ENCODE results near the gene PARD6B. TPM values are rescaled to one million over a fixed set of nuclear protein-coding genes. Genes with fewer than 3 reads are reported as not detected.
"Not testable (repeated sequence)": the region's sequence is repeated elsewhere in the genome, so short reads cannot be mapped to it uniquely, and the experiment has no call there.

Gene PARD6B
- total RNA-seq, 3 donors from 2014 or later: 16.8 to 35.1 (median 29.2) TPM

GRCh38 chr20:50692552-50692933, 38.8 kb upstream of the PARD6B start:
- intact Hi-C loops (cut with DNase I, micrococcal nuclease): no loop called here
- ATAC-seq: no peak

GRCh38 chr20:50693001-50693400, 38.4 kb upstream of the PARD6B start:
- DNase-seq (no peak), ATAC-seq (no peak)
- Histone ChIP-seq H3K9me3 (no peaks in the 10 kb centered on the region), H3K4me1 (ENCODE audit: low read depth) (no peaks in the 10 kb centered on the region), H3K36me3 (ENCODE audit: low read depth) (no peaks in the 10 kb centered on the region), H3K4me3 (no peak overlapping the region)
- TF ChIP-seq, protein P1, sequence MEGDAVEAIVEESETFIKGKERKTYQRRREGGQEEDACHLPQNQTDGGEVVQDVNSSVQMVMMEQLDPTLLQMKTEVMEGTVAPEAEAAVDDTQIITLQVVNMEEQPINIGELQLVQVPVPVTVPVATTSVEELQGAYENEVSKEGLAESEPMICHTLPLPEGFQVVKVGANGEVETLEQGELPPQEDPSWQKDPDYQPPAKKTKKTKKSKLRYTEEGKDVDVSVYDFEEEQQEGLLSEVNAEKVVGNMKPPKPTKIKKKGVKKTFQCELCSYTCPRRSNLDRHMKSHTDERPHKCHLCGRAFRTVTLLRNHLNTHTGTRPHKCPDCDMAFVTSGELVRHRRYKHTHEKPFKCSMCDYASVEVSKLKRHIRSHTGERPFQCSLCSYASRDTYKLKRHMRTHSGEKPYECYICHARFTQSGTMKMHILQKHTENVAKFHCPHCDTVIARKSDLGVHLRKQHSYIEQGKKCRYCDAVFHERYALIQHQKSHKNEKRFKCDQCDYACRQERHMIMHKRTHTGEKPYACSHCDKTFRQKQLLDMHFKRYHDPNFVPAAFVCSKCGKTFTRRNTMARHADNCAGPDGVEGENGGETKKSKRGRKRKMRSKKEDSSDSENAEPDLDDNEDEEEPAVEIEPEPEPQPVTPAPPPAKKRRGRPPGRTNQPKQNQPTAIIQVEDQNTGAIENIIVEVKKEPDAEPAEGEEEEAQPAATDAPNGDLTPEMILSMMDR (IDR thresholded peaks at IDR 0.05): no peak
- intact Hi-C loops (cut with DNase I, micrococcal nuclease): no loop called here

More at GRCh38 chr20:50692552-50692933, 38.8 kb upstream of the PARD6B start:
- Histone ChIP-seq H3K4me3 (no peak overlapping the region), H3K9me3 (no peaks in the 10 kb centered on the region), H3K4me1 (ENCODE audit: low read depth) (no peaks in the 10 kb centered on the region), H3K36me3 (ENCODE audit: low read depth) (no peaks in the 10 kb centered on the region)
- no peak for DNase-seq
- TF ChIP-seq, protein P1 (IDR thresholded peaks at IDR 0.05): no peak

GRCh38 chr20:50694379-50695134, 36.8 kb upstream of the PARD6B start:
- no peaks in the 10 kb centered on the region for H3K4me1 ChIP-seq (ENCODE audit: low read depth)
- DNase-seq: no peak
- H3K9me3 ChIP-seq: no peaks in the 10 kb centered on the region
- H3K36me3 ChIP-seq (ENCODE audit: low read depth): no peaks in the 10 kb centered on the region
- H3K4me3 ChIP-seq: no peak overlapping the region
- intact Hi-C loops (cut with DNase I, micrococcal nuclease): no loop called here
- TF ChIP-seq, protein P1 (IDR thresholded peaks at IDR 0.05): no peak
- ATAC-seq: no peak

DNA sequence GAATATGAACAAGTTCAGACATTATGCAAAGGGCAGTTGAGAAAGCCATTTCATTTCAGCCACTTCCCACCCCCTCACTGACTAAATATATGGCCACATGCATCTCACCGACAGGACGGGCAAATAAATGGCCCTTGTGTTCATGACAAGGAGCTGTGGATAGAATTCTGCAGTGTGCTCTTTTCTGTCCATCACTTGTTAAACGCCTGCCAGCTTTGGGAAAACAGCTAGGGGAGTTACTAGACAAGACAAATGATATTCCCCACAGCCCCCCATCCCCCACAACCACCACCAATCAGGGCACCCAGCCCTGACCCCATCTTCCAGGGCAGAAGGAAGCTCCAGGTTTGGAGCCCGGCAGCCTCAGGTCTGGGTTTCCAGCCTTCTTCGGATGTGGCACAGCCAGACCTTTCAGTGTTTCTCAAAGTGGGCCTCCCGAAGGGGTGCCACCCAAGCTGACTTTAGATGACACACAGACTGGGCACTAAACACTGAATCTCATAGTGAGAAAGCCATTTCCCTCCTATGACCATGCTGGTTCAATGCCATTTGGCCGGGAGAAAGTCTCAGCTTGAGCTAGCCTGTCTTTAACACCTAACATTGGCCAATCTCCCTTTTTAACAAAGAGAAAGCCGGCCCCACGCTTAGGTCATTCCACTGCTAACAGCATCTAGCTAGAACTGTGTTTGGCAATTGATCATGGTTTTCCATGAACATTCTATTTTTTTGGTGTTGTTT, 36.1 kb upstream of the PARD6B start:
- no peak for ATAC-seq
- TF ChIP-seq, protein P1 (IDR thresholded peaks at IDR 0.05): no peak
- intact Hi-C loops (cut with DNase I, micrococcal nuclease): no loop called here
- Histone ChIP-seq H3K4me1 (ENCODE audit: low read depth) (no peaks in the 10 kb centered on the region), H3K36me3 (ENCODE audit: low read depth) (no peaks in the 10 kb centered on the region), H3K4me3 (no peak overlapping the region), H3K9me3 (no peaks in the 10 kb centered on the region)
- DNase-seq: no peak

DNA sequence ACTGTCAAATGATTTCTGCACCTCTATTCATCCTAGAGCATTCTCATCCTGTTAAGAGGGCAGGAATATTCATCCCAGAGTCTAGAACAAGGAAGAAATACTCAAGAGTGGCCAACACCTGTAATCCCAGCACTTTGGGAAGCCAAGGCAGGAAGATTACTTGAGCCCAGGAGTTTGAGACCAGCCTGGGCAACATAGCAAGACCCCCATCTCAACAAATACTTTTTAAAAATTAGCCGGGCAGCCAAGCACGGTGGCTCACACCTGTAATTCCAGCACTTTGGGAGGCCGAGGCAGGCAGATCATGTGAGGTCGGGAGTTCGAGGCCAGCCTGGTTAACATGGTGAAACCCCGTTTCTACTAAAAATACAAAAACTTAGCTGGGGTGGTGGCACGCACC, 33.1 kb upstream of the PARD6B start:
- intact Hi-C loops (cut with DNase I, micrococcal nuclease); H3K36me3 ChIP-seq (ENCODE audit: low read depth); DNase-seq; H3K9me3 ChIP-seq; H3K4me3 ChIP-seq; H3K4me1 ChIP-seq (ENCODE audit: low read depth); ATAC-seq: not testable (repeated sequence)

DNA sequence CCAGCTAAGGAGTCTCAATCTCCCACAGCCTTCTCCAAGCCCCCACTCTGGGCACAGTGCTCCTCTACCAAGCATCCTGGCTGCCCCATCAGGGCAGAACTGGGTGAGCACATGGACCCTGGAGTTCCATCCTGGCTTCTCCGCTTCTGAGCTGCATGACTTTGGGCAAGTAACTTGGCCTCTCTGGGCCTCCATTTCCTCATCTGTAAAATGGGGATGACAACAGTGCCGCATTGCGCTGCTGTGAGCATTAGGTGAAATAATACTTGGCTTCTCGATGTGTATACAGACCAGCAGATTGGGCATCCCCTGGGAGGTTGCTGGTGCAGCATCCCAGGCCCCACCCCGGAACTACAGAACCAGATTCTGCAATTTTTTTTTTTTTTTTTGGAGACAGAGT, 31.7 kb upstream of the PARD6B start:
- Histone ChIP-seq H3K4me3 (no peak overlapping the region), H3K9me3 (no peaks in the 10 kb centered on the region), H3K36me3 (ENCODE audit: low read depth) (no peaks in the 10 kb centered on the region), H3K4me1 (ENCODE audit: low read depth) (no peaks in the 10 kb centered on the region)
- ATAC-seq: no peak
- no peak for DNase-seq
- intact Hi-C loops (cut with DNase I, micrococcal nuclease): no loop called here
- TF ChIP-seq, protein P1 (IDR thresholded peaks at IDR 0.05): no peak
